BE2C (cell line): ENCODE measurements around the gene KRTAP10-12.

Experiments used
- DNase-seq: peaks from one replicate; pipeline ENCODE4 v3.0.0-alpha.2; 2020
- H3K27me3 ChIP-seq: fragments of 250-450 bp; sonication (Bioruptor Pico); 2 replicates; pipeline ENCODE4 v1.5.1; 2020; ENCODE audit warnings: mild to moderate bottlenecking
- H3K36me3 ChIP-seq: fragments of 250-450 bp; sonication (Bioruptor Pico); 2 replicates; pipeline ENCODE4 v1.5.1; 2020; ENCODE audit warnings: mild to moderate bottlenecking
- H3K4me1 ChIP-seq: fragments of 250-450 bp; sonication (Bioruptor Pico); 2 replicates; pipeline ENCODE4 v1.5.1; 2020
- H3K4me3 ChIP-seq: 2 replicates; pipeline ENCODE4 v1.5.1; 2011; ENCODE audit warnings: low read depth, low read length
- H3K9me3 ChIP-seq: fragments of 250-450 bp; sonication (Bioruptor Pico); 2 replicates; pipeline ENCODE4 v1.5.1; 2020
- TF ChIP-seq, protein P1 (sequence below): IDR thresholded peaks from 2 replicates; pipeline ENCODE4 v1.5.1; 2012; ENCODE audit warnings: mild to moderate bottlenecking, low read depth, low read length

KRTAP10-12 gene

DNA sequence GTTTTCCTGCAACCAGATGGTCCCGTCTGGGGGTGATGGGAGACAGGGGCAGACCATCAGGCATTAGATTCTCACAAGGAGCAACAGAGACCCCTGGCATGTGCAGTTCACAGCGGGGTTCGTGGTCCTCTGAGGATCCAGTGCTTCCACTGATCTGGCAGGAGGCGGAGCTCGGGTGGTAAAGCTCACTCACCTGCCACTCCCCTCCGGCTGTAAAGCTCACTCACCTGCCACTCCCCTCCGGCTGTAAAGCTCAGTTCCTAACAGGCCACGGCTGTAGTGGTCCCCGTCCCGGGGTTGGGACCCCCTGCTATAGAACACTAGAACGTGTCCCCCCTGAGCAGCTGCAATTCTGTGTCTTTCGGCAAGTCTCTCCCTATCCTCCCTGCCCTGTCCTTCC is 4.6 kb downstream of the KRTAP10-12 start:
- DNase-seq, result no peak
- Histone ChIP-seq H3K4me3 (no peak overlapping the region), H3K36me3 (no peaks in the 10 kb centered on the region), H3K9me3 (no peaks in the 10 kb centered on the region), H3K4me1 (no peaks in the 10 kb centered on the region), H3K27me3 (peaks cover 92% of the 10 kb centered on the region)
- TF ChIP-seq, protein P1, sequence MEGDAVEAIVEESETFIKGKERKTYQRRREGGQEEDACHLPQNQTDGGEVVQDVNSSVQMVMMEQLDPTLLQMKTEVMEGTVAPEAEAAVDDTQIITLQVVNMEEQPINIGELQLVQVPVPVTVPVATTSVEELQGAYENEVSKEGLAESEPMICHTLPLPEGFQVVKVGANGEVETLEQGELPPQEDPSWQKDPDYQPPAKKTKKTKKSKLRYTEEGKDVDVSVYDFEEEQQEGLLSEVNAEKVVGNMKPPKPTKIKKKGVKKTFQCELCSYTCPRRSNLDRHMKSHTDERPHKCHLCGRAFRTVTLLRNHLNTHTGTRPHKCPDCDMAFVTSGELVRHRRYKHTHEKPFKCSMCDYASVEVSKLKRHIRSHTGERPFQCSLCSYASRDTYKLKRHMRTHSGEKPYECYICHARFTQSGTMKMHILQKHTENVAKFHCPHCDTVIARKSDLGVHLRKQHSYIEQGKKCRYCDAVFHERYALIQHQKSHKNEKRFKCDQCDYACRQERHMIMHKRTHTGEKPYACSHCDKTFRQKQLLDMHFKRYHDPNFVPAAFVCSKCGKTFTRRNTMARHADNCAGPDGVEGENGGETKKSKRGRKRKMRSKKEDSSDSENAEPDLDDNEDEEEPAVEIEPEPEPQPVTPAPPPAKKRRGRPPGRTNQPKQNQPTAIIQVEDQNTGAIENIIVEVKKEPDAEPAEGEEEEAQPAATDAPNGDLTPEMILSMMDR, result no peak

DNA sequence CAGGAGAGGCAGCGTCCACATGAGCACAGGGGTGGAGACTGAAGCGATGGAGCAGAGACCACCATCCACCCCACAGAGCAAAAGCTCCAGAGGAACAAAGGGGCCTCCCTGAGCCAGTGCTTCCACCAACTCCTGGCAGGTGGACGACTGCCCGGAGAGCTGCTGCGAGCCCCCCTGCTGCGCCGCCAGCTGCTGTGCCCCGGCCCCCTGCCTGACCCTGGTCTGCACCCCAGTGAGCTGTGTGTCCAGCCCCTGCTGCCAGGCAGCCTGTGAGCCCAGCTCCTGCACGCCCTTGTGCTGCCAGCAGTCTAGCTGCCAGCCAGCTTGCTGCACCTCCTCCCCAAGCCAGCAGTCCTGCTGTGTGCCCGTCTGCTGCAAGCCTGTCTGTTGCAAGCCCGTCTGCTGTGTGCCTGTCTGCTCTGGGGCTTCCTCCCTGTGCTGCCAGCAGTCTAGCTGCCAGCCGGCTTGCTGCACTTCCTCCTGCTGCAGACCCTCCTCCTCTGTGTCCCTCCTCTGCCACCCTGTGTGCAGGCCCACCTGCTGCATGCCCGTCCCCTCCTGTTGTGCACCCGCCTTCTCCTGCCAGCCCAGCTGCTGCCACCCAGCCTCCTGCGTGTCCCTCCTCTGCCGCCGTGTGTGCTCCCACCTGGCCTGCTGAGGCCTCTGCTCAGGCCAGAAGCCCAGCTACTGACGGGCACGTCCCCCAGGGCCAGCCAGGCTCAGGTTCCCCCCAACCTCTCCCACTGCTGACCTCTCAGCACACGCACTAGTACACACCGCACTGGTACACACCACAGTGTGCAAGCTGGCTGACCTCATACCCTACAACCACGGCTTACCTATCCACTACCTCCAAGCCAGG is 5.4 kb downstream of the KRTAP10-12 start:
- Histone ChIP-seq H3K4me1 (no peaks in the 10 kb centered on the region), H3K27me3 (peaks cover 90% of the 10 kb centered on the region)

DNA sequence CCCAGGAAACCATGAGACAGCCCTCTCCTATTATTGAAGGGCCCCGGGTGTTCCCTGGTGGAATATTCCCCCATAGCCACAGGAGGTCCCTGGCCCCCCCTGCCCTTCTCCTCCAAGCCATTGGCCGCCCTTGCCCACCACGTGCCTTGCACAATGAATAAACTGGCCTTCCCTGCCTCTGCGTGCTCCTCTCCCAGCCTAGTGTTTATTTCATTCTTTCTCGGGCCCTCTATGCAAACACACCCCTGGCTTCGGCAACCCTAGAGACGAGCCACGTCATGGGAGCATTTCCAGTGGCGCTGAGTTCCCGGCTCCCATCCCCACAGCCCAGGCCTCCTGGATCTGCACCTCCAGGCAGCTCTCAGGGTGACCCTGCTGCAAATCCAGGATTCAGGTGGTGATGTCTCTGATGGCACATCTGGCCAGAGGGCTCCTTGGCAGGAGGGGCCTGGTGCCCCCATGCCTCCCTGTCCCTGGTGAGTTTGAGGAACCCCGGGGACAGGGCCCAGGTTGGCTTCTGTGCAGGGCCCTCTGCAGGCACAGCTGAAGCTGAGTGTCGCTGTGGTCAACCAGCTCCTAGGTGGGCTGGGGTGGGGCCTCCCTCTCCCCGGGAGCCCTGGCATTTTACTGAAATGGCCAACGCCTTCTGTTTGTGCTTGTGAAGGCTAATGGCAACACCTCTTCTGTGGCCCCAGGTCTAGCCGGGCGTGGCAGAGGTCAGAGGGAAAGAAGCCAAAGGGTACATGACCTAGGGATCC is 6.2 kb downstream of the KRTAP10-12 start:
- H3K27me3 ChIP-seq, result peaks cover 88% of the 10 kb centered on the region

More for the DNA sequence above, 5.4 kb downstream of the KRTAP10-12 start:
- Histone ChIP-seq H3K4me3 (no peak overlapping the region), H3K36me3 (no peaks in the 10 kb centered on the region), H3K9me3 (no peaks in the 10 kb centered on the region)
- TF ChIP-seq, protein P1, result no peak
- no peak for DNase-seq

DNA sequence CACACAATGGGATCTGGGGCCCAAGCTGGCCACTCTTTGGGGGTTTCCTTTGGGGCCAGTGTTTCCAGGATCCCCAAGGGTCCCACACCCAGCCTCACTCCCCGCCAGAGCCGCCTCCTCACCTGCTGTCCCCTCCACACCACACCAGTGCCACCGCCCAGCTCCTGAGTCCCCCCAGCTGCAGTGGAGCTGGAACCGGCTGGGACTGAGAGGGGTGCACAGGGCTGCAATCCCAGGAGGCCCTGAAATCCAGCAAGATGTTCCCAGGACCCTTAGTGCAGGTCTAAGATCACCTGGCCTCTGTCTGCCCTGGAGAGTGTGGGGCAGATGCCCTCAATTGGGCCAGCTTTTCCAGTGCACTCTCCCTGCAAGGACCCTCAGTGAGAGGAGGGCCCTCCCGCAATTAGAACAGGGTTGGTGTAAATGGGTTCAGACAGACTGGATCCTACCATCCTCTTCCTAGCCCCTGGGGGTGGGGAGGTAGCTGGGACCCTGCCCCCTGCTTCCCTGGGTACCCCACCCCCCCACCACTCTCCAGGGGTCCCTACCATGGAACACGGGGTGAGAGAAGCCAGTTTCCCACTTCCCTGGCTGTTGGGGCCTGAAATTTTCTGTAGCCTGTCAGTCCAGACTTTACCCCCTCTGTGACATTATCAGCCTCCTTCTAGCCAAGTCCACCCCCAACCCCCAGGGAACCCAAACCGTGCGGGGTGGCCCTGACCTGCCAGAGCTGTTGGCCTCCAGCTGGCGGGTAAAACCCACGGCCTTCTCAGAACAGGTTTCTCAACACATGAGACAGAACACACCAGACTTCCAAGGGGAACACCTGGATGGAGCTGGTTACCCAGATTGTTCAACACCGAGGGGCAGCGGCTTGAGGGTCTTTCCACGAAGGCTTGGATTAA is 7.0 kb downstream of the KRTAP10-12 start:
- H3K36me3 ChIP-seq, result no peaks in the 10 kb centered on the region
- H3K4me1 ChIP-seq, result no peaks in the 10 kb centered on the region
- no peak for DNase-seq
- TF ChIP-seq, protein P1, result no peak
- no peaks in the 10 kb centered on the region for H3K9me3 ChIP-seq
- H3K27me3 ChIP-seq, result peaks cover 88% of the 10 kb centered on the region
- no peak overlapping the region for H3K4me3 ChIP-seq

More for the DNA sequence above, 6.2 kb downstream of the KRTAP10-12 start:
- H3K9me3 ChIP-seq, result no peaks in the 10 kb centered on the region
- DNase-seq, result no peak
- H3K4me1 ChIP-seq, result no peaks in the 10 kb centered on the region
- no peak overlapping the region for H3K4me3 ChIP-seq
- H3K36me3 ChIP-seq, result no peaks in the 10 kb centered on the region
- TF ChIP-seq, protein P1, result no peak

DNA sequence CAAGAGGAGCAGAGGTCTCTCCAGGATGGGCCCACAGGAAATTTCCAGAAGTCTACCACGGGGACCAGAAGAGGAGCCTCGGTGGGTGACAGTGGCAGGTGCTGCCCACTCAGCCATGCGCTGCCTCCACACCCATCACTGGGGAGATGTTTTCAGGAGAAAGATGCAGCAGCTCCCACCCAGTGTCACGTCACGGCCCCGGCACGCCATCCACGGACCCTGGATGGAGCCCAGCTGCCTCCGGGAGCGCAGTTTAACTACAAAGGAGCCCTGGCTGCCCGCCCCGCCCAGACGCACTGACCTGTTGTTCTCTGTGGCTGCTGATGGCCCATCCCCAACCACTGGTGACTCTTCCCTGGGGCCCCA is 7.6 kb downstream of the KRTAP10-12 start:
- DNase-seq, result no peak
- H3K4me3 ChIP-seq, result no peak overlapping the region
- H3K9me3 ChIP-seq, result no peaks in the 10 kb centered on the region
- H3K4me1 ChIP-seq, result no peaks in the 10 kb centered on the region
- TF ChIP-seq, protein P1, result no peak
- H3K27me3 ChIP-seq, result peaks cover 88% of the 10 kb centered on the region
- H3K36me3 ChIP-seq, result no peaks in the 10 kb centered on the region
